Activated T-helper 1 cell treated with anti-CD3 and anti-CD28 coated beads, Interleukin-12 subunit alpha, Interleukin-12 subunit beta, Interleukin-2, Interleukin-4 antibody, amounts not matched to agents 30 ng/mL and 10 ng/mL and 1 ng/mL, durations not matched to agents 14 hours and 24 hours and 36 hours (primary cell): Measurements from ENCODE around the gene LPXN. TPM values are rescaled to one million over a fixed set of nuclear protein-coding genes. Genes with fewer than 3 reads are reported as not detected.

Source experiments
- DNase-seq: peaks from one replicate; pipeline ENCODE4 v3.0.0; 2021; ENCODE audit warnings: low spot score
- H3K27ac Mint-ChIP-seq: one replicate; pipeline ENCODE4 v1.8.0; 2021; ENCODE audit warnings: mild to moderate bottlenecking, mixed read lengths
- H3K27me3 Mint-ChIP-seq: one replicate; pipeline ENCODE4 v1.8.0; 2022; ENCODE audit warnings: mild to moderate bottlenecking, moderate library complexity, mixed read lengths; ENCODE audit not compliant: insufficient read depth
- H3K36me3 Mint-ChIP-seq: one replicate; pipeline ENCODE4 v1.8.0; 2021; ENCODE audit warnings: low read depth, mixed read lengths
- H3K4me1 Mint-ChIP-seq: one replicate; pipeline ENCODE4 v1.8.0; 2021; ENCODE audit warnings: low read depth, mixed read lengths
- H3K4me3 Mint-ChIP-seq: one replicate; pipeline ENCODE4 v1.8.0; 2021; ENCODE audit warnings: mild to moderate bottlenecking, moderate library complexity, mixed read lengths
- H3K9me3 Mint-ChIP-seq: one replicate; pipeline ENCODE4 v1.8.0; 2021; ENCODE audit warnings: mixed read lengths
- intact Hi-C: fragments of 100-400 bp; cut with micrococcal nuclease; formaldehyde crosslinking; loops from one replicate; pipeline ENCODE4 v1.15.1; 2024
- total RNA-seq: library from RNA; stranded (reverse); gene quantifications from 2 replicates; pipeline ENCODE4 v1.2.3, GENCODE V29; 2022

LPXN gene
- total RNA-seq, 1 donor from 2014 or later = 70.4 TPM

DNA sequence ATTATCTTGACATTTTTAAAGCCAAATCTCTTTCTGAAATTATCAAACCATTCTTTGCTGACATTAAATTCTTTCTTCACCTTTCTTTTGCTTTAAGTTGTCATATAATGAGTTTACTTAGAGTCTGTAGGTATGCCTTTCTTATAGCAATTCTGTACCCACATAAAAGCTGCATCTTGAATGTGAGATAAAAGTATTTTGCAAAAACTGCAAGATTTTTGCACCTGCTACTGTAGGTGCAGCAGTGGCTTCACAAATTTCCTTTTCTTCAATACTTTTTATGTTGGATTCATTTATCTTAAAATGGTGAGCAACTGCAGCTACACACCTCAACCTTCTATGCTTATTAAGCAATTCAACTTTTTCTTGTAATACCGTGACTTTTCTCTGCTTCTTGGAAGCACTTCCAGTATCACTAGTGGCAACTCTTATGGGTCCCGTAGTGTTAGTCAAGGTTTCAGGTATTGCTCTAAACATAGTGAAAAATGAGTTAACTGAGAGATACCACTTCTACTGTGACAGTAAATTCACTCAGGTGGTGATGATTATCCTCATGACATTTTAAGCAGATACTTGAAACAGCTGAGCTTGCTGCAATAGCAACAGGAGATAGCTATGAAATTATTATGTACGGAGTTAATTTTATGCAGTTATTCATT lies 22.0 kb upstream of the LPXN start:
- no peak overlapping the region for H3K4me3 Mint-ChIP-seq
- H3K4me1 Mint-ChIP-seq = peaks cover 72% of the 10 kb centered on the region
- H3K36me3 Mint-ChIP-seq = peaks cover 24% of the 10 kb centered on the region
- peak overlapping the region; percentile 19 for H3K27ac Mint-ChIP-seq
- H3K27me3 Mint-ChIP-seq = no peaks in the 10 kb centered on the region
- intact Hi-C loops = loop anchor here (1.0 to 2.0 kb wide), 2 partner anchors 13 to 17 kb away; no protein-coding TSS in a partner anchor
- no peaks in the 10 kb centered on the region for H3K9me3 Mint-ChIP-seq
- DNase-seq = no peak

DNA sequence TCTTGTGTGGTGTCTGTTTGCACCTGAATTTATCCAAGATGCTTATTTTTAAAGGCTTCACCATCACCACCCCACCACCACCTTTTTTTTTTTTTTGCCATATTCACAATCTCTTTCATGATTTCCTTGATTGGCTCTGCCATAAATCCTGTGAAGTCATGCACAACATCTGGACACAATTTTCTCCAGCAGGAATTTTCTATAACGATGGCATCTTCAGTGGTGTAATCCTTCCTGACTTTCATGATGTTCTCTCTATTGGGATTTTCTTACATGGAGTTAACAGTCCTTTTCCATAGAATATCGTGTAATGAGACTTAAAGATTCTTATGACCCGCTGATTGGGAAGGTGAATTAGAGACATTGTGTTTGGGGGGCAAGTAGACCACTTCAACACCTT lies 21.0 kb upstream of the LPXN start:
- DNase-seq = no peak
- H3K9me3 Mint-ChIP-seq = no peaks in the 10 kb centered on the region
- no peaks in the 10 kb centered on the region for H3K27me3 Mint-ChIP-seq
- no peak overlapping the region for H3K27ac Mint-ChIP-seq
- H3K36me3 Mint-ChIP-seq = peaks cover 26% of the 10 kb centered on the region
- no peak overlapping the region for H3K4me3 Mint-ChIP-seq
- H3K4me1 Mint-ChIP-seq = peaks cover 76% of the 10 kb centered on the region
- intact Hi-C loops = loop anchor here (1.0 to 2.0 kb wide), 2 partner anchors 14 to 16 kb away; no protein-coding TSS in a partner anchor

- H3K9me3 Mint-ChIP-seq = no peaks in the 10 kb centered on the region
- no peak overlapping the region for H3K27ac Mint-ChIP-seq
- no peak for DNase-seq
- intact Hi-C loops = no loop called here
- peaks cover 73% of the 10 kb centered on the region for H3K4me1 Mint-ChIP-seq
- H3K27me3 Mint-ChIP-seq = no peaks in the 10 kb centered on the region
- no peak overlapping the region for H3K4me3 Mint-ChIP-seq
- peaks cover 32% of the 10 kb centered on the region for H3K36me3 Mint-ChIP-seq
Measured at GRCh38 chr11:58594826-58595225, 19.2 kb upstream of the LPXN start.

DNA sequence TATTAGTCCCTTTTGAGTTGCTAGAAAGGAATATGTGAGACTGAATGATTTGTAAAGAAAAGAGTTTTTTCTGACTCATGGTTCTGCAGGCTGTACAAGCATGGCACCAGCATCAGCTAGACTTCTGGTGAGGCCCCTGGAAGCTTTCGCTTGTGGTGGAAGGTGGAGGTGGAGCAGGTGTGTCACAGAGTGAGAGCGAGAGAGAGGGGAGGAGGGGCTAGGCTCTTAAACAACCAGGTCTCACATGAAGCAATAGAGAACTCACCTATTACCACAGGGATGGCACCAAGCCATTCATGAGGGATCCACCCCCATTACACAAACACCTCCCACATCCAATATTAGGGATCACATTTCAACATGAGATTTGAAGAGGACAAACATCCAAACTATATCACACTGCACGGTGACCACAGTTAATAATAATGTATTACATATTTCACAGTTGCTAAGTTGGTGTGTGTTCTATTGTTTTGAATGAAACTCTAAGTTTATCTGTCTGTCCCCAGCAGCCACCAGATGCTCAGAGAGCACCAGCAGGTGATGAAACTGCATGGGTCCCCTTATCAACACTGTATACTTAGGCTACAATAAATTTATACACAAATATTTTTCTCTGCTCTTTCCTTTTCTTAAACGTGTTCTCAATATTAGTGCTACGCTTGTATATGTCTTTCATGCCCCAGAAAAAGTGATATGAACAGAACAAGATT lies 17.3 kb upstream of the LPXN start:
- Mint-ChIP-seq H3K4me3 (no peak overlapping the region), H3K27ac (peak overlapping the region; percentile 64), H3K27me3 (no peaks in the 10 kb centered on the region), H3K36me3 (peaks cover 30% of the 10 kb centered on the region), H3K9me3 (no peaks in the 10 kb centered on the region), H3K4me1 (peaks cover 63% of the 10 kb centered on the region)
- intact Hi-C loops = no loop called here
- DNase-seq = no peak

GRCh38 chr11:58591659-58592058 lies 16.0 kb upstream of the LPXN start:
- no peak for DNase-seq
- intact Hi-C loops = no loop called here
- Mint-ChIP-seq H3K27ac (peak overlapping the region; percentile 48), H3K9me3 (no peaks in the 10 kb centered on the region), H3K27me3 (no peaks in the 10 kb centered on the region), H3K4me1 (peaks cover 56% of the 10 kb centered on the region), H3K4me3 (no peak overlapping the region), H3K36me3 (peaks cover 32% of the 10 kb centered on the region)

DNA sequence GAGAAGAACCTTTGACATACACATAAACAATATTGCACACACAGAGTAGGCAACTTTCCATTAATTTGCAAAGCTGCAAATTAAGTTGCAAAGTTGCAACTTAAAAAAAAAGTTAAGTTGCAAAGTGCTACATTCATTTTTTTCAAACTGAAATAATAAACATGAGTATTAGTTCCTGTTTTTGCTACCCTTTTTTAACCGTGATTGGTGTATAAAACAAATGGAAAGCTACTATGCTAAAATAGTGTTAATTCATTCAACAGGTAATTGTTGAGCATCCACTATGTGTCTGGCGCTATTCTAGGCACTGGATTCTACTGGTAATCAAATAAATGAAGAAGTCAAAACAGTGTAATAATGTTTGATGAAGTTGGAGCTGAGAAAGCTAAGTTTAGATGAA lies 11.3 kb upstream of the LPXN start:
- Mint-ChIP-seq H3K27me3 (no peaks in the 10 kb centered on the region), H3K9me3 (no peaks in the 10 kb centered on the region), H3K36me3 (peaks cover 26% of the 10 kb centered on the region), H3K4me3 (no peak overlapping the region), H3K4me1 (peaks cover 44% of the 10 kb centered on the region), H3K27ac (no peak overlapping the region)
- intact Hi-C loops = no loop called here
- no peak for DNase-seq

- Mint-ChIP-seq H3K9me3 (no peaks in the 10 kb centered on the region), H3K4me1 (peaks cover 55% of the 10 kb centered on the region), H3K36me3 (peaks cover 18% of the 10 kb centered on the region), H3K4me3 (no peak overlapping the region), H3K27me3 (no peaks in the 10 kb centered on the region), H3K27ac (no peak overlapping the region)
- intact Hi-C loops = no loop called here
- DNase-seq = no peak
Measured at GRCh38 chr11:58582437-58582836, 6.8 kb upstream of the LPXN start.

GRCh38 chr11:58580311-58580710 lies 4.7 kb upstream of the LPXN start:
- Mint-ChIP-seq H3K27ac (peak overlapping the region; percentile 95), H3K4me1 (peaks cover 64% of the 10 kb centered on the region)

DNA sequence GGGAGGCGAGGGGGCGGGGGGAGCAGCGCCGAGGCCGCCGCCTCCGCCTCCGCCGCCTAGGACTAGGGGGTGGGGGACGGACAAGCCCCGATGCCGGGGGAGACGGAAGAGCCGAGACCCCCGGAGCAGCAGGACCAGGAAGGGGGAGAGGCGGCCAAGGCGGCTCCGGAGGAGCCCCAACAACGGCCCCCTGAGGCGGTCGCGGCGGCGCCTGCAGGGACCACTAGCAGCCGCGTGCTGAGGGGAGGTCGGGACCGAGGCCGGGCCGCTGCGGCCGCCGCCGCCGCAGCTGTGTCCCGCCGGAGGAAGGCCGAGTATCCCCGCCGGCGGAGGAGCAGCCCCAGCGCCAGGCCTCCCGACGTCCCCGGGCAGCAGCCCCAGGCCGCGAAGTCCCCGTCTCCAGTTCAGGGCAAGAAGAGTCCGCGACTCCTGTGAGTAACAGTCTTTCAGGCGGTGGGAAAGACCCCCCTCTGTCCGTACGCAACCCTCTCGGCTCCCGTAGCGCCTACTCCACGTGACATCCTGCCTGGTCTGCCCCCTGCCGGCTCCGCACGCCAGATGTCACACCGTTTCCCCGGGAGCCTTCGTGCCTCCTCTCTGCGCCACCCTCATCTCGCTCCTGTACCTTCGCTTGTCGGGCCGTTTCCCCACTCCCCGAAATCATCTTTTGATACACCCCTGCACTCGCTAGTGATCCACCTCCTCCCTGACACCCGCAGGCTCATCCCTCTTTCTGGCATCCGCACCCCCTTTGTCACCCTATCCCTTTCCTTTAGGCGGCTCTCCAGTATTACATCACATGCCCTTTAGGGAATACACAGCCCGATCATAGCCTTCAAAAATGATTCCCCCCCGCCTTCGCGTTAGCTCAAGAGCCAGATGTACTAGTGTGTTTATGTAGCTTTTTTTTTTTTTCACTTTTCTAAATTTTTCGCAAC lies 3.8 kb upstream of the LPXN start:
- H3K4me1 Mint-ChIP-seq = peaks cover 73% of the 10 kb centered on the region
- peaks cover 15% of the 10 kb centered on the region for H3K36me3 Mint-ChIP-seq
- peak overlapping the region; percentile 94 for H3K4me3 Mint-ChIP-seq
- peak; percentile 85 for DNase-seq
- intact Hi-C loops = loop anchor here (1.0 to 10.0 kb wide), 12 partner anchors 9 to 1278 kb away; partner anchors contain the start of genes FAM111A, P2RX3, PATL1 and SLC43A3
- H3K27ac Mint-ChIP-seq = peak overlapping the region; percentile 100
- no peaks in the 10 kb centered on the region for H3K9me3 Mint-ChIP-seq
- no peaks in the 10 kb centered on the region for H3K27me3 Mint-ChIP-seq

More at GRCh38 chr11:58580311-58580710, 4.7 kb upstream of the LPXN start:
- intact Hi-C loops = loop anchor here (1.0 kb wide), 2 partner anchors 8 to 17 kb away; no protein-coding TSS in a partner anchor
- Mint-ChIP-seq H3K9me3 (no peaks in the 10 kb centered on the region), H3K27me3 (no peaks in the 10 kb centered on the region), H3K36me3 (peaks cover 11% of the 10 kb centered on the region), H3K4me3 (peak overlapping the region; percentile 94)
- DNase-seq = no peak

GRCh38 chr11:58578635-58579191 lies 3.1 kb upstream of the LPXN start, which contains the start of gene ZFP91:
Gene ZFP91 (plus strand): TSS chr11:58579063. CDS start chr11:58579282, 219 bp downstream.
- peak; percentile 89 for DNase-seq
- intact Hi-C loops = loop anchor here (1.0 to 10.0 kb wide), 17 partner anchors 34 to 1279 kb away; partner anchors contain the start of genes CLP1, FAM111A, FAM111B and MED19
- Mint-ChIP-seq H3K9me3 (no peaks in the 10 kb centered on the region), H3K27me3 (no peaks in the 10 kb centered on the region), H3K4me3 (peak within 1 kb of the TSS; percentile 94), H3K4me1 (peaks cover 77% of the 10 kb centered on the region), H3K27ac (peak within 1 kb of the TSS; percentile 100), H3K36me3 (peaks cover 13% of the 10 kb centered on the region)

- no peaks in the 10 kb centered on the region for H3K9me3 Mint-ChIP-seq
- peaks cover 13% of the 10 kb centered on the region for H3K36me3 Mint-ChIP-seq
- intact Hi-C loops = loop anchor here (1.0 to 10.0 kb wide), 16 partner anchors 35 to 1279 kb away; partner anchors contain the start of genes CLP1, FAM111A, FAM111B and MED19
- DNase-seq = peak; percentile 91
- peak overlapping the region; percentile 100 for H3K27ac Mint-ChIP-seq
- no peaks in the 10 kb centered on the region for H3K27me3 Mint-ChIP-seq
- peak overlapping the region; percentile 90 for H3K4me3 Mint-ChIP-seq
- peaks cover 77% of the 10 kb centered on the region for H3K4me1 Mint-ChIP-seq
Measured at GRCh38 chr11:58578136-58578634, 2.5 kb upstream of the LPXN start.
